Measurements from ENCODE around the gene PPP1R10. TPM values are rescaled to one million over a fixed set of nuclear protein-coding genes. Genes with fewer than 3 reads are reported as not detected.

PPP1R10 gene
- total and polyA plus RNA-seq, 2 experiments from 2014 or later: 23.9 to 32.7 TPM

GRCh38 chr6:30565772-30566171 is 51.3 kb downstream of the PPP1R10 start:
- Histone ChIP-seq H3K4me2 (ENCODE audit: unreplicated experiment) (no peak overlapping the region), H3K27ac (no peak overlapping the region), H3K9me3 (ENCODE audit: low read depth) (no peaks in the 10 kb centered on the region), H3K9me2 (ENCODE audit: insufficient read depth) (no peaks in the 10 kb centered on the region), H2AFZ (no peak overlapping the region), H3K79me2 (ENCODE audit: insufficient read depth) (peaks cover 14% of the 10 kb centered on the region), H3K4me1 (ENCODE audit: insufficient read depth) (peaks cover 6% of the 10 kb centered on the region; the same call in 1 of the 2 replicates), H3K27me3 (replicated peaks; ENCODE audit: insufficient read depth) (no peaks in the 10 kb centered on the region), H3K9ac (no peak overlapping the region), H4K20me1 (ENCODE audit: insufficient read depth) (no peaks in the 10 kb centered on the region), H3F3A (ENCODE audit: insufficient read depth) (0 out of 2 replicates have a peak, but pooled peaks cover 4% of the 10 kb centered on the region), H3K36me3 (ENCODE audit: low read depth) (peaks cover 4% of the 10 kb centered on the region; the same call in 1 of the 2 replicates), H3K4me3 (no peak overlapping the region)
- in situ Hi-C loops (cut with MboI): no loop called here
- TF ChIP-seq EZH2phosphoT487 (IDR thresholded peaks at IDR 0.05; ENCODE audit: insufficient read depth, low read depth) (no peak), EZH2 (IDR thresholded peaks at IDR 0.05; ENCODE audit: insufficient read depth, poor library complexity, severe bottlenecking) (no peak)
- DNase-seq: no peak

- no peak for DNase-seq
- 95 to 96% methylated on average over 1 of the region's 1 CpG for WGBS, 2 experiments (ENCODE audit: low coverage in 1 of 2, low lambda C conversion rate in 2 of 2, missing lambda C conversion rate in 2 of 2)
- TF ChIP-seq EZH2 (IDR thresholded peaks at IDR 0.05; ENCODE audit: insufficient read depth, poor library complexity, severe bottlenecking): no peak
- TF ChIP-seq EZH2phosphoT487 (IDR thresholded peaks at IDR 0.05; ENCODE audit: insufficient read depth, low read depth): no peak
- Histone ChIP-seq H3K9ac (no peak overlapping the region), H3K36me3 (ENCODE audit: low read depth) (peaks cover 4% of the 10 kb centered on the region; the same call in 1 of the 2 replicates), H3K9me3 (ENCODE audit: low read depth) (no peaks in the 10 kb centered on the region), H4K20me1 (ENCODE audit: insufficient read depth) (no peaks in the 10 kb centered on the region), H3K9me2 (ENCODE audit: insufficient read depth) (no peaks in the 10 kb centered on the region), H3K27me3 (replicated peaks; ENCODE audit: insufficient read depth) (no peaks in the 10 kb centered on the region), H2AFZ (no peak overlapping the region), H3K4me3 (no peak overlapping the region), H3F3A (ENCODE audit: insufficient read depth) (0 out of 2 replicates have a peak, but pooled peaks cover 4% of the 10 kb centered on the region), H3K27ac (no peak overlapping the region), H3K4me1 (ENCODE audit: insufficient read depth) (no peaks in the 10 kb centered on the region), H3K79me2 (ENCODE audit: insufficient read depth) (peaks cover 23% of the 10 kb centered on the region), H3K4me2 (ENCODE audit: unreplicated experiment) (no peak overlapping the region)
- in situ Hi-C loops (cut with MboI): no loop called here
Measured at GRCh38 chr6:30564114-30564513, 52.9 kb downstream of the PPP1R10 start.

DNA sequence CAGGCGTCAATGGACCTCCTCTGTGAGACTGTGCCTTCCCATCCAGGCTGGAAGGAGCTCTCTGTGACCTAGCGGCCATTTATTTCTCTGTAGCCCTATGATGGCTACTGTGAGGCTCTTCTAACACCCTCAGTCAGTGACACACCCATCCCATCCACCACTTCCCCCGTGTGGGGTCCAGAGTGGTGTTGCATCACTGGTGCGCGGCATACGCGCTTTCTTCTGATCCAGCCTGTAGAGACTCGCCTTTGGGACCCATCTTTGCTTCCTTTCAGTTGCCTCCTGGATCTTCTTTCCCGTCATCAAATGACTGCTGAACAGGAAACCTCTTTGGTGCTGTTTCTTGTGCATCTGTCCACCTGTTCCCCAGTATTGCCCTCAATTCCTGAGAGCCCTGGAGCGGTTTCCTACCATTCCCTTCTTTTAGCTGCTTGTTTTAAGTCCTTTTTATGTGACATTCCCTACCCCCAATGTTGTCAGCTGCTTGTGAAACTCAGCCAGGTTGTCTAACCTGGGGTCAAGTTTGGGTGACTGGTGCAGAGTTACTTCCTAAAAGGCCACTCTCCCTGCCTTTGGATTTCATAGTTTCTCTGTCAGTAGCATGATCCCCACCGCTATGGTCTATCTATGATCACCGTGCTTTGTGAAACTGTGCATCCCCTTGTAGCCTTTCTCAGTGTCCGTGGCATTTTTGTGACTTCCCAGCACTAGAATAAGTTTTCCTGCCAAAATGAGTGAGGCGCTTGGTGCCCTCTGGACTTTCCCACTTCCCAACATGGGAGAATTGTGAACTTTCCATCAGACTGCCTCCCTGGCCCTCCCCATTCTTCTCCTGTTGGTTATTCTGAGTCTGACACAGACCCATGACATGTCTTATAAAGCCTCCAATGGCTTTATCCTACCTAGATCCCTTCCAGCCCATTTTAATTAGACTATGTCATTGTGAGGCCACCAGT is 54.3 kb downstream of the PPP1R10 start:
- H2AFZ ChIP-seq: no peak overlapping the region
- no peak for TF ChIP-seq EZH2 (IDR thresholded peaks at IDR 0.05; ENCODE audit: insufficient read depth, poor library complexity, severe bottlenecking)
- TF ChIP-seq EZH2phosphoT487 (IDR thresholded peaks at IDR 0.05; ENCODE audit: insufficient read depth, low read depth): no peak
- H3K4me2 ChIP-seq (ENCODE audit: unreplicated experiment): no peak overlapping the region
- H4K20me1 ChIP-seq (ENCODE audit: insufficient read depth): no peaks in the 10 kb centered on the region
- DNase-seq: no peak
- peaks cover 4% of the 10 kb centered on the region; the same call in 1 of the 2 replicates for H3K36me3 ChIP-seq (ENCODE audit: low read depth)
- no peak overlapping the region for H3K27ac ChIP-seq
- WGBS, 2 experiments (ENCODE audit: low coverage in 1 of 2, low lambda C conversion rate in 2 of 2, missing lambda C conversion rate in 2 of 2): 89 to 90% methylated on average over 14 of the region's 14 CpGs
- H3K9ac ChIP-seq: no peak overlapping the region
- no peaks in the 10 kb centered on the region for H3K9me3 ChIP-seq (ENCODE audit: low read depth)
- H3K79me2 ChIP-seq (ENCODE audit: insufficient read depth): peaks cover 37% of the 10 kb centered on the region
- H3K4me3 ChIP-seq: no peak overlapping the region
- no peaks in the 10 kb centered on the region for H3K9me2 ChIP-seq (ENCODE audit: insufficient read depth)
- H3F3A ChIP-seq (ENCODE audit: insufficient read depth): 0 out of 2 replicates have a peak, but pooled peaks cover 4% of the 10 kb centered on the region
- in situ Hi-C loops (cut with MboI): no loop called here
- H3K27me3 ChIP-seq (replicated peaks; ENCODE audit: insufficient read depth): no peaks in the 10 kb centered on the region
- H3K4me1 ChIP-seq (ENCODE audit: insufficient read depth): peaks cover 8% of the 10 kb centered on the region; the same call in 1 of the 2 replicates

GRCh38 chr6:30560930-30561329 is 56.1 kb downstream of the PPP1R10 start:
- Histone ChIP-seq H3F3A (ENCODE audit: insufficient read depth) (0 out of 2 replicates have a peak, but pooled peaks cover 3% of the 10 kb centered on the region), H3K79me2 (ENCODE audit: insufficient read depth) (peaks cover 46% of the 10 kb centered on the region), H3K4me2 (ENCODE audit: unreplicated experiment) (no peak overlapping the region), H3K27me3 (replicated peaks; ENCODE audit: insufficient read depth) (no peaks in the 10 kb centered on the region), H2AFZ (no peak overlapping the region), H3K4me3 (no peak overlapping the region), H3K27ac (no peak overlapping the region), H3K4me1 (ENCODE audit: insufficient read depth) (peaks cover 8% of the 10 kb centered on the region; the same call in 1 of the 2 replicates), H3K36me3 (ENCODE audit: low read depth) (peaks cover 4% of the 10 kb centered on the region; the same call in 1 of the 2 replicates), H3K9me2 (ENCODE audit: insufficient read depth) (no peaks in the 10 kb centered on the region), H3K9me3 (ENCODE audit: low read depth) (no peaks in the 10 kb centered on the region), H4K20me1 (ENCODE audit: insufficient read depth) (no peaks in the 10 kb centered on the region), H3K9ac (no peak overlapping the region)
- 99% methylated on average over 3 of the region's 3 CpGs for WGBS, 2 experiments (ENCODE audit: low coverage in 1 of 2, low lambda C conversion rate in 2 of 2, missing lambda C conversion rate in 2 of 2)
- DNase-seq: no peak
- TF ChIP-seq EZH2phosphoT487 (IDR thresholded peaks at IDR 0.05; ENCODE audit: insufficient read depth, low read depth) (no peak), EZH2 (IDR thresholded peaks at IDR 0.05; ENCODE audit: insufficient read depth, poor library complexity, severe bottlenecking) (no peak)
- in situ Hi-C loops (cut with MboI): no loop called here
